PC-9 (cell line): Measurements from ENCODE around the gene FAM13C.

Experiments
- CTCF ChIP-seq: fragments of 200-600 bp; sonication (generic); conservative IDR thresholded peaks from 2 replicates; pipeline ENCODE4 v1.6.1; 2017; ENCODE audit warnings: mixed run types, antibody characterized with exemption, mild to moderate bottlenecking, moderate library complexity
- EZH2 ChIP-seq: fragments of 200-600 bp; sonication (generic); IDR thresholded peaks from 2 replicates; pipeline ENCODE4 v1.8.0; 2017; ENCODE audit warnings: antibody characterized with exemption, low read depth

GRCh38 chr10:59324597-59324996, 37.8 kb downstream of the FAM13C start:
- TF ChIP-seq CTCF (no peak), EZH2 (no peak)
